Hepatocyte (in vitro differentiated cells): Measurements from ENCODE around the gene LCN1. TPM values are rescaled to one million over a fixed set of nuclear protein-coding genes. Genes with fewer than 3 reads are reported as not detected.
"Not testable (repeated sequence)": the region's sequence is repeated elsewhere in the genome, so short reads cannot be mapped to it uniquely, and the experiment has no call there.

Experiments
- DNase-seq: peaks from one replicate; pipeline ENCODE4 v3.0.0-alpha.2; 2016; ENCODE audit warnings: low spot score
- H2AFZ ChIP-seq: fragments of 200-600 bp; sonication (generic); 2 replicates; pipeline ENCODE4 v1.6.0; 2016; ENCODE audit warnings: antibody characterized with exemption, mild to moderate bottlenecking
- H3K27ac ChIP-seq: fragments of 200-600 bp; sonication (generic); 2 replicates; pipeline ENCODE4 v1.5.1; 2016; ENCODE audit warnings: mild to moderate bottlenecking
- H3K27me3 ChIP-seq: fragments of 200-600 bp; sonication (generic); 2 replicates; pipeline ENCODE4 v1.6.1; 2016
- H3K36me3 ChIP-seq: fragments of 200-600 bp; sonication (generic); replicated peaks from 2 replicates; pipeline ENCODE4 v1.5.1; 2016; ENCODE audit warnings: low read depth; ENCODE audit not compliant: insufficient read depth
- H3K4me1 ChIP-seq: fragments of 200-600 bp; sonication (generic); 2 replicates; pipeline ENCODE4 v1.5.1; 2016; ENCODE audit warnings: mild to moderate bottlenecking, moderate library complexity; ENCODE audit not compliant: insufficient read depth
- H3K4me2 ChIP-seq: fragments of 200-600 bp; sonication (generic); 2 replicates; pipeline ENCODE4 v1.6.0; 2016
- H3K4me3 ChIP-seq: fragments of 200-600 bp; sonication (generic); 2 replicates; pipeline ENCODE4 v1.5.1; 2016; ENCODE audit warnings: mild to moderate bottlenecking
- H3K79me2 ChIP-seq: fragments of 200-600 bp; sonication (generic); 2 replicates; pipeline ENCODE4 v1.6.0; 2017; ENCODE audit warnings: mild to moderate bottlenecking
- H3K9me2 ChIP-seq: fragments of 200-600 bp; sonication (generic); replicated peaks from 2 replicates; pipeline ENCODE4 v1.6.0; 2017; ENCODE audit warnings: mild to moderate bottlenecking; ENCODE audit not compliant: insufficient read depth
- H3K9me3 ChIP-seq: fragments of 200-600 bp; sonication (generic); 2 replicates; pipeline ENCODE4 v1.5.1; 2016; ENCODE audit warnings: low read depth, mild to moderate bottlenecking
- H4K20me1 ChIP-seq: fragments of 200-600 bp; sonication (generic); 2 replicates; pipeline ENCODE4 v1.6.0; 2016; ENCODE audit warnings: mild to moderate bottlenecking; ENCODE audit not compliant: insufficient read depth, poor library complexity, severe bottlenecking
- CTCF ChIP-seq: fragments of 200-600 bp; sonication (generic); IDR thresholded peaks from 2 replicates; pipeline ENCODE4 v1.5.1; 2016; ENCODE audit warnings: antibody characterized with exemption, mild to moderate bottlenecking; ENCODE audit not compliant: poor library complexity
- EZH2 ChIP-seq: fragments of 200-600 bp; sonication (generic); IDR thresholded peaks from 2 replicates; pipeline ENCODE4 v1.6.1; 2016; ENCODE audit warnings: antibody characterized with exemption, mild to moderate bottlenecking, borderline replicate concordance
- EZH2phosphoT487 ChIP-seq: fragments of 200-600 bp; sonication (generic); IDR thresholded peaks from one replicate; pipeline ENCODE4 v1.6.1; 2018; ENCODE audit warnings: antibody characterized with exemption, mild to moderate bottlenecking, low read depth, moderate library complexity; ENCODE audit not compliant: unreplicated experiment, severe bottlenecking
- WGBS: methylation state at CpG from one replicate; pipeline ENCODE4 v1.1.6; 2016; ENCODE audit warnings: low lambda C conversion rate; ENCODE audit errors: missing lambda C conversion rate; 5-methylcytosine and 5-hydroxymethylcytosine counted together
- polyA plus RNA-seq: library from polyadenylated mRNA; unstranded; fragments of >200 nt; fragmentation: Nextera tagmentation; extraction: Ambion mirVana; gene quantifications from 2 replicates; pipeline ENCODE4 v1.2.1, GENCODE V29; 2016
- total RNA-seq: library from RNA; depleted of rRNA; stranded (reverse); fragments of >200 nt; gene quantifications from 2 replicates; pipeline ENCODE4 v1.2.3, GENCODE V29; 2014

The LCN1 gene
- total and polyA plus RNA-seq, 2 experiments from 2014 or later, result not detected

DNA sequence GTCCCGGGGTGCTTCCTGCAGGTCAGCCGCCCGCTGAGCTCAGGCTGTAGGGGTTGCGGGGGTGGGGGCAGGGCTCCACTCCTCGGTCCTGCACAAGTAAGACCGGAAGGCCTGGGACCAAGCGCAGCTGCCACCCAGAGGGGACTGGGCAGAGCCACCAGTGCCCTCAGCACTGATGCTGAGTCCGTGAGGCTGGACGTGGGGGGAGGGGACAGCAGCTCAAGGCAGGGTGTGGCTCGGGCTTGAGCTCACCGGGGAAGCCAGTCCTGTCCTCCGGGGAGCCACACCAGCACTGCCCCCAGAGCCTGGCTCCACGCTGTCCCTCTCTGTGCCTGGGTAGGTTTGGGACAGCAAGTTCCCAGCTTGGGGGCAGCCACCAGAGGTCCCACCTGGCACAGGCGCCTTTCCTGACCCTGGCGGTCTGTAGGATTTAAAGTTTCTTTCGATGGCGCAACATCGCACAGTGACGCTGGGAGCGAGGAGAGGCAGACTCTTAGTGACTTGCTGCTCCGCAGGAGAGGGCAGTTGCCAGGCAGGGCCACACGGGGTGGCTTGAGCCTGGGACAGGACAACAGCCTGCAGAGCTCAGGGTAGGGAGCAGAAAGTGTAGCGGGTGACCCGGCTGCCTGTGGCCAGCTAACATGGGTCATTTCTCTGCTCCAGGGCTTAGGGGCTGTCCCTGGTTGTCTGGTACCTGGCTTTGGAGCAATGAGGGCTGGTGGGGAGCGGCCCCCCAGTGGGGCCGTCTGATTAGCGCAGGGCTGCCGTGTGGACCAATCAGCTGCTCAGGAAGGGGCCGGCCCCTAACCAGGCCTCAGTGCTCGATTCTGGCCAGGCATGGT lies 5.7 kb downstream of the LCN1 start:
- no peaks in the 10 kb centered on the region for H3K36me3 ChIP-seq
- 76% methylated on average over 29 of the region's 30 CpGs for WGBS
- DNase-seq, result no peak

GRCh38 chr9:135528842-135529435 lies 7.7 kb downstream of the LCN1 start:
- not testable (repeated sequence) for H3K27ac ChIP-seq, H4K20me1 ChIP-seq, DNase-seq, H3K4me1 ChIP-seq, H3K4me2 ChIP-seq, H2AFZ ChIP-seq, H3K9me2 ChIP-seq, H3K4me3 ChIP-seq, H3K27me3 ChIP-seq, H3K9me3 ChIP-seq, H3K36me3 ChIP-seq, H3K79me2 ChIP-seq
- 95% methylated on average over 10 of the region's 10 CpGs for WGBS

More for the DNA sequence above, 5.7 kb downstream of the LCN1 start:
- Histone ChIP-seq H3K27me3 (no peaks in the 10 kb centered on the region), H3K4me2 (no peak overlapping the region), H3K27ac (no peak overlapping the region), H3K9me3 (no peaks in the 10 kb centered on the region), H4K20me1 (no peaks in the 10 kb centered on the region), H3K4me3 (no peak overlapping the region), H3K79me2 (no peaks in the 10 kb centered on the region), H3K4me1 (no peaks in the 10 kb centered on the region), H3K9me2 (no peaks in the 10 kb centered on the region), H2AFZ (no peak overlapping the region)
- no peak for TF ChIP-seq CTCF
- TF ChIP-seq EZH2, result no peak
- TF ChIP-seq EZH2phosphoT487, result no peak

GRCh38 chr9:135530146-135530545 lies 8.9 kb downstream of the LCN1 start:
- WGBS, result 79% methylated on average over 5 of the region's 5 CpGs
- Histone ChIP-seq H4K20me1 (no peaks in the 10 kb centered on the region), H3K27ac (no peak overlapping the region), H3K4me3 (no peak overlapping the region), H3K4me1 (no peaks in the 10 kb centered on the region), H3K4me2 (no peak overlapping the region), H3K36me3 (no peaks in the 10 kb centered on the region), H3K27me3 (no peaks in the 10 kb centered on the region), H2AFZ (no peak overlapping the region), H3K9me2 (no peaks in the 10 kb centered on the region), H3K79me2 (no peaks in the 10 kb centered on the region), H3K9me3 (no peaks in the 10 kb centered on the region)
- TF ChIP-seq EZH2 (no peak), CTCF (no peak), EZH2phosphoT487 (no peak)
- DNase-seq, result no peak

DNA sequence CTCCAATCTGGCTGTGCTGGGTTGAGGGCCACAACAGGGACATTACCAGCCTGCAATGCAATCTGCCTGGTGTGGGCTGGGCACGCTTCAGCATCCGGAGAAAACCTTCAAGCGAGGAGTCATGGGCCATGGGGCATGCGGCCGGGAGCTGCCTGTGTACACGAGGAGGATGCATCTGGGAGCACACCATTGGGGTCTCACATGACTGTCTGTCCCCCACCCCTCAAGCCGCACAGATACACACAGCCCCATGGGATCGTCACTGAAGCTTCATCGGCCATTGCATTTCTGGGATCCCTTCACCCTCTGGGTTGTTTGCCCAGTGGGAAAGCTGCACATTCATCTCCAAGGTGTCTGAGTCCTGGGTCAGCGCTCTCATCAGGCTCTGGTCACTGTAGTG lies 9.9 kb downstream of the LCN1 start:
- Histone ChIP-seq H3K4me1 (no peaks in the 10 kb centered on the region), H3K79me2 (no peaks in the 10 kb centered on the region), H3K4me2 (no peak overlapping the region), H3K4me3 (no peak overlapping the region), H2AFZ (no peak overlapping the region), H3K9me2 (no peaks in the 10 kb centered on the region), H4K20me1 (no peaks in the 10 kb centered on the region), H3K27ac (no peak overlapping the region), H3K36me3 (no peaks in the 10 kb centered on the region), H3K9me3 (no peaks in the 10 kb centered on the region), H3K27me3 (no peaks in the 10 kb centered on the region)
- DNase-seq, result no peak
- TF ChIP-seq EZH2, result no peak
- TF ChIP-seq CTCF, result no peak
- no peak for TF ChIP-seq EZH2phosphoT487
- WGBS, result 95% methylated on average over 10 of the region's 10 CpGs
